Measurements from ENCODE around the gene PRB4. TPM values are rescaled to one million over a fixed set of nuclear protein-coding genes. Genes with fewer than 3 reads are reported as not detected.
"Not testable (repeated sequence)": the region's sequence is repeated elsewhere in the genome, so short reads cannot be mapped to it uniquely, and the experiment has no call there.

The PRB4 gene
- total RNA-seq = not detected

DNA sequence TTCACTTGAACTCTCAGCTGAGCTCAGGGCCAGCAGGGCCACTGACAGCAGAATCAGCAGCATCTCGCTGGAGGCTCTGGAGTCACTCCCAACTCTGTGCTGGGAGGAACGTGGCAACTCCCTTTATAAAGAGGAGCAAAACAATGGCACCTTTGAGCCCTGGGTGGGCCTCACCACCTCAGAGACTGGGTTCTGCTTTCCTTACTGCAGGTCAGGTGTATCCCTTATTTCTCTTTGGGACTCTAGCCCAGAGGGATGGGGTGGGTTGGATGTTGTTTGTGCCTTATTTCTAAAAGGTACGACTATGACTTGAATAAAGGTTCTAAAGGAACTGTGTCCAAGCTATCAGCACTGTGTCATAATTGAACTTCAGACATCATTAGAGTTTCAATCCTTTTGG, at the start of gene PRB4:
PRB4 (minus strand) TSS at position 101 of the 400 bp plus-strand sequence; CDS start at position 63, 38 bp downstream.
- Mint-ChIP-seq H3K9me3 (peaks cover 17 to 26% of the 10 kb centered on the region in 2 donors), H3K36me3 (peaks cover 0 to 38% of the 10 kb centered on the region in 2 donors)
- ATAC-seq = no peak

DNA sequence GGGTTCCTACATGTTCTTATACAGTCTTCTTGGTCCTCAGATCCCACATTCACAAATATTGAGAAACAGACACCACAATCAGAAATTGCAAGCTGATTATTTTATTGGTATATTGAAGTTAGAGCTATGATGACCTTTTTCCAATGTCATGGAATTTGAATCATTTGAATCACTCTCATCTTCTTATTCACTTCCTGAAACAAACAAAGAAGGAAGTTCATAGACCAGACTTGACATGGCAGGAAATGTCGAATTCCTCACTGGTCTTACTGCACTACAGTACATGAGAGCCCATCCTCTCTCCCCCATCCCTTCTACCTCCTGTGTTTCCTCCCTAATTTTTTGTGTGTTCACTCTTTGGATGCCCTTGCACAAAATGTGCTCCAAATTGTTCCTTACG, 41.5 kb upstream of the PRB4 start:
- not testable (repeated sequence) for H3K9me3 Mint-ChIP-seq, ATAC-seq

More for the DNA sequence above, at the start of gene PRB4:
- no peak within 1 kb of the TSS for H3K27ac Mint-ChIP-seq
- DNase-seq (ENCODE audit: low spot score in 2 of 2) = no peak

DNA sequence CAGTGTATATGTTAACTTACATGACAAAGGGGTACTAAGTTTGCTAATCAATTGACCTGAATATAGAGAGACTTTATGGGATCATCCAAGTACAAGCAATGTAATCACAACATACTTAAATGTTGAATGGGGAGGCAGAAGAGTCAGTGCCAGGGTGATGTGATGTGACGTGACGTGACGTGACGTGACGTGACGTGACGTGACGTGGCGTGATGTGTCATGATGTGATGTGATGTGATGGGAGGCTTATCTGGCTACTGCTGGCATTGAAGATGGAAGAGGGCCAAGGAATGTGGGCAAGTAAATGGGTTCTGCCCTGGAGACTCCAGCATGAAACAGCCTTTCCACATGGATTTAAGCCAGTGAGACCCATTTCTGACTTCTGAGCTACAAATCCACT, 38.2 kb upstream of the PRB4 start:
- DNase-seq (ENCODE audit: low spot score in 2 of 2) (no peak), ATAC-seq (no peak)
- Mint-ChIP-seq H3K36me3 (no peaks in the 10 kb centered on the region), H3K9me3 (no peaks in the 10 kb centered on the region), H3K27ac (no peak overlapping the region)

More for the DNA sequence above, 41.5 kb upstream of the PRB4 start:
- H3K36me3 Mint-ChIP-seq; H3K27ac Mint-ChIP-seq; DNase-seq (ENCODE audit: low spot score in 2 of 2): not testable (repeated sequence)

DNA sequence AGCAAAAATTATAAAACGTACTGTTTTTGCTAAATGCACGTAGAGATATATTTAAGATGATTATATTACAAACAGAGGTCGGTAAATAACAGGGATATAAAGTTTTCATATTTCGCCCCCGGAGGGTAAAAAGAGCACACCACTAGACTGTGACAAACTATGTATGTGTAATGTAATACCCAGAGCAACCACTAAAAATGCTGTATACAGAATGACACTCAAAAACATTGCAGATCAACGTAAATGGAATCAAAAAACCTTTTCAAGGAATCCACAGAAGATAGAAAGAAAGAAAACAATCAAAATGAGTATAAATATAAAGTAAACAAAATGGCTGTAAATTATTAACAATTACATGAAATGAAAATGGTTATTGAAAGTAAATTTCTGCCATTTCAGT, 37.6 kb upstream of the PRB4 start:
- H3K9me3 Mint-ChIP-seq = no peaks in the 10 kb centered on the region
- H3K27ac Mint-ChIP-seq = no peak overlapping the region
- H3K36me3 Mint-ChIP-seq = no peaks in the 10 kb centered on the region
- DNase-seq (ENCODE audit: low spot score in 2 of 2) = no peak
- no peak for ATAC-seq

DNA sequence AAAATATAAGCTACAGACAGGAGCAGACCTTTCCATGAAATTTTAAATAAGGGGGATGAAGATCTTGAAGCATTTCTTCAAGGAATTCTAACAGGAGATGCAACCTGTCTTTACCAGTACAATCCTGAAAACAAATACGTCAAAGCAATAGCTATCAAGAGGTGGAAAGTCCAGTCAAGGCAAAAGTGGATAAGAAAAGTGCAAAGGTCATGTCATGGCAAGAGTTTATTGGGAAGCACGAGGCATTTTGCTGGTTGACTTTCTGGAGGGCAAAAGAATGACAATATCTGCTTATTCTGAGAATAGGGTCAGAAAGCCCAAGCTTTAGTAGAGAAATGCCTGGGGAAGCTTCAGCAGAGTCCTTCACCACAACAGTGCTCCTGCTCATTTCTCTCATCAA, 34.3 kb upstream of the PRB4 start:
- H3K9me3 Mint-ChIP-seq = no peaks in the 10 kb centered on the region
- no peak for ATAC-seq
- no peak for DNase-seq (ENCODE audit: low spot score in 2 of 2)

DNA sequence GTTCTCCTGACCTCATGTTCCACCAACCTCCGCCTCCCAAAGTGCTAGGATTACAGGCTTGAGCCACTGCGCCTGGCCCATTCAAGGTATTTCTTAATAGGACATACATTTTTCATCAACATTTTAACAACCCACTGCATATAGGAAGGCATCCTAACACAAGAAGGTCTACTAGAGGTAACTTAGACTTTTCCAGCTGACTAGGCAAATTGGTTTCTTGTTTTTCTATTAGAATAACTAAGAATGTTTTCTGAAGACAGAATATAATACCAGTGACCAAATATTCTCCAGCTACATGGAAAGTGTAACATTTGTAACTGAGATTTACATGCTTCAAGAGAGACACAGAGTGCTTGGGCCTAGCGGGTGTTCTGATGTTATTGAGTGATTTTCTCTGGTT, 14.2 kb upstream of the PRB4 start:
- Mint-ChIP-seq H3K9me3 (peaks cover 3 to 5% of the 10 kb centered on the region in 2 donors), H3K27ac (no peak overlapping the region), H3K36me3 (peaks cover 0 to 4% of the 10 kb centered on the region in 2 donors)
- ATAC-seq (no peak), DNase-seq (ENCODE audit: low spot score in 2 of 2) (no peak)

More for the DNA sequence above, 34.3 kb upstream of the PRB4 start:
- H3K27ac Mint-ChIP-seq = no peak overlapping the region
- no peaks in the 10 kb centered on the region for H3K36me3 Mint-ChIP-seq

DNA sequence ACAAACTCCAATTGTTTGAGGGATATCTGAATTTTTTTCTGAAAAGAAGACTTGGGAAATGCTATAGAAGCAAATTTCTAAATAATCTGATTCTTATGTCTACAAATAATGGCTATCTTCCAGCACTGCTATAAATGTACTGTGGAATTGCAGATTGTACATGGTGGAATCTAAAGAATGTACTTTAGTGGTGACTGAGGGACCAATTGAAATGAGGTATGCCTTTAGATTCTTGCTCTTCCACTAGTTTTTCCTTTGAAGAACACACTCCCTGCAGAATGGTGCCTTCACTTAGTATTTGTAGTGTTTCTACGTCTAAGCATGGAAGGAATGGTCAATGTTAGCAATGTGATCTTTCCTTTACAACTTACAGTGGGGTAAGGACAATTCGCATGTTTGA, 11.7 kb upstream of the PRB4 start:
- Mint-ChIP-seq H3K36me3 (peaks cover 4 to 8% of the 10 kb centered on the region in 2 donors), H3K27ac (no peak overlapping the region), H3K9me3 (peaks cover 12 to 13% of the 10 kb centered on the region in 2 donors)
- ATAC-seq (no peak), DNase-seq (ENCODE audit: low spot score in 2 of 2) (no peak)

DNA sequence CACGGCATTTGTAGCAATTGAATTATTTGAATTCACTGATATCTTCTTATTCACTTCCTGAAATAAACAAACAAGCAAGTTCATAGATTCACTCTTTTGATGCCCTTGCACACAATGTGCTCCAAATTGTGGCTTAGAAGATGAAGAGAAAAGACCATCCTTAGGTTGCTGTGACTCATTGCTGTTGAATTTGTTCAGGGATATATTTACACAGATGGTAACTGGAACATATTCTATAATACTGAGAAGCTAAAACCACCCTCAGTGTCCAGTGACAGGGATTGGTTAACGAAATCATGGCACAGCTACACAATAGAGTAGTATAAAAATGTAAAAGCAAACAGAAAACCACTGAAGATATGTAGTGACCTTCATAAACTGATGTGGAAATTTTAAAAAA, 3.1 kb downstream of the PRB4 start:
- DNase-seq (ENCODE audit: low spot score in 2 of 2) (no peak), ATAC-seq (no peak)
- Mint-ChIP-seq H3K27ac (no peak overlapping the region), H3K9me3 (peaks cover 20% of the 10 kb centered on the region in 2 donors), H3K36me3 (peaks cover 0 to 19% of the 10 kb centered on the region in 2 donors)

DNA sequence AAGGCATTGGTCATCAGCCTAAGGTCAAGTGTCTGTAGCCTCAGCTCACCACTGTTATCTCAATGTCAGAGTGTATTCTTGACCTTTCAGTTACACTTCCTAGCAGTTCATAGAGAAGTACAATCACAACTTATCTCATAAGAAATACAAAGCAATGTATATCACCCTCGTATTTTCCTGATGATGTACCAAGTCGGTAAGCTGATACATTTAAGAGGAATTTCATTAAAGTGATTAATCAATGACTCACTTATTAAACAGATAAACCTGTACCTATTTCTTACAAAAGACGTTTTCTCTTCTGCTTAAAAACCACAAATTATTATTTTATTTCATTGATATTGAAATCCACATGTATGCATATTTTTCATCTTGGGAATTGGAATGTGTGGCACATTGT, 36.8 kb downstream of the PRB4 start:
- Mint-ChIP-seq H3K9me3 (no peaks in the 10 kb centered on the region), H3K36me3 (no peaks in the 10 kb centered on the region), H3K27ac (no peak overlapping the region)
- DNase-seq (ENCODE audit: low spot score in 2 of 2) (no peak), ATAC-seq (no peak)

DNA sequence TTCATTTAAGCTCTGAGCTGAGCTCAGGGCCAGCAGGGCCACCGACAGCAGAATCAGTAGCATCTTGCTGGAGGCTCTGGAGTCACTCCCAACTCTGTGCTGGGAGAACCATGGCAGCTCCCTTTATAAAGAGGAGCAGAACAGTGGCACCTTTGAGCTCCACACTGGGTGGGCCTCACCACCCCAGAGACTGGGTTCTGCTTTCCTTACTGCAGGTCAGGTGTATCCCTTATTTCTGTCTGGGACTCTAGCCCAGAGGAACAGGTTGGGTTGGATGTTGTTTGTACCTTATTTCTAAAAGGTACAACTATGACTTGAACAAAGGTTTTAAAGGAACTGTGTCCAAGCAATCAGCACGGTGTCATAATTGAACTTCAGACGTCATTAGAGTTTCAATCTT, 40.6 kb downstream of the PRB4 start, which contains the start of gene PRB3:
PRB3 (minus strand) TSS at position 101 of the 400 bp plus-strand sequence; CDS start at position 63, 38 bp downstream.
- no peak for ATAC-seq
- no peaks in the 10 kb centered on the region for H3K9me3 Mint-ChIP-seq
- H3K27ac Mint-ChIP-seq = no peak within 1 kb of the TSS
- no peak for DNase-seq (ENCODE audit: low spot score in 2 of 2)
- no peaks in the 10 kb centered on the region for H3K36me3 Mint-ChIP-seq

DNA sequence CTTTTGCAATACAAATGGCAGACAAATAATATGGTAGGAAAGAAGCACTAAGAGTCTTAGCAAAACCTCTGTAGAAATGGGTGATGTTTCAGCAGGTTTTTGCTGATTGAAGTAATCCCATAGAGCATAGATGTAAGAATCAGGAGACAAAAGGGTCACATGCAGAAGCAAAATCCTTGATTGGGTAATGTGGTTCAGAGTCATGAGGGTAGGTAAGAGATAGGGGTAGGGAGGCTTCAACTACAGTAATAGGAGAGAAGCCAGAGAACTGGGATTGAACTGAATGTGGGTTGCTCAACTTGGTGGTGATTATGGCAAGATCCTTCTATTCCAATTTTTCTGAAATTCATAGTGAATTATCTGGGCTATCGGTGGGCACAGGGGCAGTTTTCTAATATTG, 45.7 kb downstream of the PRB4 start:
- no peak for DNase-seq (ENCODE audit: low spot score in 2 of 2)
- peaks cover 0 to 9% of the 10 kb centered on the region in 2 donors for H3K36me3 Mint-ChIP-seq
- no peak for ATAC-seq
- H3K27ac Mint-ChIP-seq = no peak overlapping the region
- peaks cover under 1 to 16% of the 10 kb centered on the region in 2 donors for H3K9me3 Mint-ChIP-seq

Other genes starting within 250 kb of the PRB4 start
- 1 to 10 TPM; 1.5 to 2.4 TPM for gene TAS2R46, start 248.1 kb downstream of the PRB4 start, total RNA-seq
- 1 to 10 TPM in 1 of 2 donors, under 1 TPM in 1; 0.30 to 2.7 TPM for gene TAS2R43, start 218.1 kb downstream of the PRB4 start, total RNA-seq
- 1 to 10 TPM; 2.9 to 3.9 TPM for gene TAS2R30, start 175.8 kb downstream of the PRB4 start, total RNA-seq
- gene SMIM10L1, start 139.2 kb downstream of the PRB4 start, total RNA-seq = 1 to 10 TPM; 5.4 to 7.0 TPM
- not detected for gene TAS2R42, start 123.5 kb downstream of the PRB4 start, total RNA-seq
- not detected for gene PRB3, start 40.7 kb downstream of the PRB4 start, total RNA-seq
- not detected for gene PRB2, start 85.1 kb upstream of the PRB4 start, total RNA-seq

All from activated naive CD4-positive, alpha-beta T cell treated with anti-CD3 and anti-CD28 coated beads, Interleukin-2, amount 50 U/mL, for 72 hours (primary cell).